Hematopoietic multipotent progenitor cell treated with erythropoietin and hydrocortisone succinate and interleukin-3 and kit ligand, for 8 days (in vitro differentiated cells): ENCODE results near the gene GGTLC1.
"Not testable (repeated sequence)": the region's sequence is repeated elsewhere in the genome, so short reads cannot be mapped to it uniquely, and the experiment has no call there.

ENCODE experiments used
- DNase-seq: peaks from one replicate; pipeline ENCODE4 v3.0.0-alpha.2; 2015

Gene GGTLC1

GRCh38 chr20:23994001-23994633 lies 5.5 kb upstream of the GGTLC1 start:
- DNase-seq, result not testable (repeated sequence)

- not testable (repeated sequence) for DNase-seq
Observed at GRCh38 chr20:23993440-23993839, 4.9 kb upstream of the GGTLC1 start.

GRCh38 chr20:23990296-23990695 lies 1.7 kb upstream of the GGTLC1 start:
- not testable (repeated sequence) for DNase-seq

GRCh38 chr20:23988966-23989365 lies 387 bp upstream of the GGTLC1 start:
- not testable (repeated sequence) for DNase-seq

- not testable (repeated sequence) for DNase-seq
Observed at GRCh38 chr20:23986716-23987115, 1.9 kb downstream of the GGTLC1 start.

GRCh38 chr20:23986310-23986709 lies 2.3 kb downstream of the GGTLC1 start:
- not testable (repeated sequence) for DNase-seq

GRCh38 chr20:23985790-23986225 lies 2.8 kb downstream of the GGTLC1 start:
- DNase-seq, result not testable (repeated sequence)

- DNase-seq, result not testable (repeated sequence)
Observed at GRCh38 chr20:23985066-23985789, 3.4 kb downstream of the GGTLC1 start.

- DNase-seq, result not testable (repeated sequence)
Observed at GRCh38 chr20:23984476-23985023, 4.0 kb downstream of the GGTLC1 start.

GRCh38 chr20:23982112-23983018 lies 6.2 kb downstream of the GGTLC1 start:
- not testable (repeated sequence) for DNase-seq

GRCh38 chr20:23981526-23981925 lies 7.1 kb downstream of the GGTLC1 start:
- DNase-seq, result not testable (repeated sequence)

- not testable (repeated sequence) for DNase-seq
Observed at GRCh38 chr20:23981014-23981413, 7.6 kb downstream of the GGTLC1 start.

GRCh38 chr20:23979899-23980811 lies 8.4 kb downstream of the GGTLC1 start:
- DNase-seq, result not testable (repeated sequence)

- DNase-seq, result not testable (repeated sequence)
Observed at GRCh38 chr20:23979380-23979779, 9.2 kb downstream of the GGTLC1 start.

- DNase-seq, result not testable (repeated sequence)
Observed at GRCh38 chr20:23978457-23978856, 10.1 kb downstream of the GGTLC1 start.

GRCh38 chr20:23974966-23975365 lies 13.6 kb downstream of the GGTLC1 start:
- DNase-seq, result no peak

- DNase-seq, result no peak
Observed at GRCh38 chr20:23971310-23971709, 17.3 kb downstream of the GGTLC1 start.

- DNase-seq, result no peak
Observed at GRCh38 chr20:23970049-23970448, 18.5 kb downstream of the GGTLC1 start.

- DNase-seq, result no peak
Observed at GRCh38 chr20:23967616-23967979, 21.0 kb downstream of the GGTLC1 start.

- no peak for DNase-seq
Observed at GRCh38 chr20:23966927-23967615, 21.5 kb downstream of the GGTLC1 start.

- DNase-seq, result no peak
Observed at GRCh38 chr20:23966298-23966697, 22.3 kb downstream of the GGTLC1 start.
